GM18861 (cell line): Measurements from ENCODE around the gene BMP8B.
"Not testable (repeated sequence)": the region's sequence is repeated elsewhere in the genome, so short reads cannot be mapped to it uniquely, and the experiment has no call there.

Experiments used
- ATAC-seq: cut with Tn5 transposase; IDR thresholded peaks from one replicate; pipeline ENCODE4 v1.9.1; 2021; ENCODE audit not compliant: unreplicated experiment

BMP8B gene

DNA sequence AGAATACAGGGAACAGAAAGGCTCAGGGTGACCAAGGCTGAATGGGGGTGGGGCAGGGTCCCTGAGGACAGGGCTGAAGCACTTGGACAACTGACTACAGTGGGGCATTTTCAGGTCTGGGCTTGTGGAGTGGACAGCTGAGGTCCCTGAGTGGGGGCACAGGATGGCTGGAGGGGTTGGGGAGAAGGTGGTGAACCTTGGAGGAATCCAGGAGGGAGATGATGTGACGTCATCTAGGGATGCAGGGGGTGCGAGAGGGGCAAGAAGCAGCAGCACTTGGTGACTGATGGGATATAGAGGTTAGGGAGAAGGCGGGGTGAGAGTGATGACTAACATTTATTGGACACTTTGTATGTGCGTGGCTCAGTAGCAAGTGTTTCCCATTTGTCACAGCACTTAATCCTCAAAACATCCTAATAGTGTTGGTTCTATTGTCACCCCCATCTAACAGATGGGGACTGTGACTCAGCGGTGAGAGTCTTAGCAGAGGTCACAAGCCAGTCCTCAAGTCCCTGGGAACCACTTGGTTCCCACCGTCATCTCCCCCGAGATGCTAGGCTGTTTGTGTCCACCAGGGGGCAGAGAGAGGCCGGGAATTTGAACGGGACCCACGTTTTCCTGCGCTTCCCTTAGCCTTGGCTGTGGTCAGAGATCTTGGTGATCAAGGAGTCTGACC, 27.9 kb upstream of the BMP8B start:
- ATAC-seq: peak; percentile 32

DNA sequence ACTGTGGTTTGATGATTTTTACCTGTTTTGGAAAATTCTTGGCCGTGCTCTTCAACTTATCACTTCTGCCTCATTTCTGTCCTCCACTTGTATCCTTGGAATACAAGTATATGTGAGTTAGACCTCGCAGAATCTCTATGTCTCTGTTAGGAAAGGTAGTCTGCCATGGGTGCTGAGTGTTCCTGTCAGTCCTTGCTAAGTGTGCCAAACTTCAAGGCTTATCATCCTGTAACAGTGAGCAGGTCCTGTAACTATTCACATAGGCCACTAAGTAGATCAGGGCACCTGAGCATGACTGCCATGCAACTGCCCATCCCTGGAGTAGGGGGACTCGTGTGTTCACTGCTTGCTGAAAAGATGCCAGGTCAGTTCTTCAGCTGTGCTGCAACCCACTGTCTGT, 24.2 kb upstream of the BMP8B start:
- ATAC-seq: no peak

DNA sequence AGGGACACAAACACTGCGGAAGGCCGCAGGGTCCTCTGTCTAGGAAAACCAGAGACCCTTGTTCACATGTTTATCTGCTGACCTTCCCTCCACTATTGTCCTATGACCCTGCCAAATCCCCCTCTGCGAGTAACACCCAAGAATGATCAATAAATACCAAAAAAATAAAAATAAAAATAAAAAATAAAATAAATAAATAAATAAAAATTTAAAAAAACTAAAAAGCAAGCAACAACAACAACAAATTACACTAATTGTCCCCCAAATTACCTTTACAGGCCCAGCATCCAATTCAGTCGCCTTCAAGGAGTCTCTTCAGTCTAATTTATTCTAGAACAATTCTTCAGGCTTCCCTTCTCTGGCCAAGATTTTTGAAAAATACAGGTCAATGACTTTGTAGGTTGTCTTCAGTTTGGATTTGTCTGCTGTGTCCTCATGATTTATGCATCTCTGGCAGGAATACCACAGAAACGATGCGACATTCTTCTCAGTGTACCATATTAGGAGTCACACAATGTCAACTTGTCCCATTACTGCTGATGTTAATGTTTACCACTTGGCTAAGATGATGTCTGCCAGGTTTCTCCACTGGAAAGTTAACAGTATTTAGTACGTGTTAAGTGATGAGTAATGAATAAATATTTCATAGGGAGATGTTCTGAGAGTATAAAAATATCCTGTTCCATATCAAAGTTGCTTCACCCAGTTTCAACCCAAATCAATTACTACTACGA, 20.3 kb upstream of the BMP8B start:
- no peak for ATAC-seq

DNA sequence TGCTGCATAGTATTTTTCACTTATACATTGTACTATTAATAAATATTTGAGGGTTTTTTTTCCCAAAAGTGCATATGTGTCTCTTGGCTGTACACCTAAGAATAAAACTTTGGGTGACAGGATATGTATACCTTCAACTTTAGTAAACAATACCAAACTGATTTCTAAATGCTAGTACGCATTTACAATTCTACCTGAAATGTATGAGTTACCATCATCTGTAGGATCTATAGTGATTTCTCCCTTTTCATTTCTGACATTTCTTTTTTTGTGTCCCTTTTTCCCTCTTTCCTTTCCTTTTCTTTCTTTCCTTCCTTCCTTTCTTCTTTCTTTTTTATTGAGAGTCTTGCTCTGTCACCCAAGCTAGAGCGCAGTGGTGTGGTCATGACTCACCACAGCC, 16.7 kb upstream of the BMP8B start:
- ATAC-seq: no peak

DNA sequence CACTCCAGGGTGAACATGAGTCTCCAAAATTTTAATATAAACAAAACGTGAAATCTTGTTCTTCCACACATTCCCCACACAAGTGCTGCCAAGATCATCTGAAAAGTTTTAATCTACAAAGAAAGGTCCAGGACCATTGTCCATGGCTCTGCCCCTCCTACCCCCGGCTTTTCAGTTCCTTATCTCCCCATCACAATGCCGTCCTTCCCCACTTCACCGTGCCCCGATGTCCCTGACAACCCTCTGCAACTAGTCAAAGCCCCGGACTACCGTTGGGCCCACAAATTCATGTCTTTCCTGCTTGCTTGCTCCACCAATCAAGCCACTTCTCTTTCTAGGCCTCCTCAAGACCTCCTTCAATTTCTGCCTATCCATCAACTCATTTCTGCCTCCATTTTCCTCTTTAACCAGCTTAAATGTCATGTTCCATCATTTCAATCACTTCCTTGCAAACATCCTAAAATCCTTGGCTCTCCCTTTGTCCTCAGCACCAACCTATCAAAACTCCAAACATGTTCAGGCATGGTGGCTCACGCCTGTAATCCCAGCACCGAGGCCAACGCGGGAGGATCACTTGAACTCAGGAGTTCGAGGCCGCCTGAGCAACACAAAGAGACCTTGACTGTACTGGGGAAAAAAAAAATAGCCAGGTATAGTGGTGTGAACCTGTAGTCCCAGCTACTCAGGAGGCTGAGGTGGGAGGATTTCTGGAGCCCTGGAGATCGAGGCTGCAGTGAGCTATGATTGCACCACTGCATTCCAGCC, 14.0 kb upstream of the BMP8B start:
- ATAC-seq: no peak

DNA sequence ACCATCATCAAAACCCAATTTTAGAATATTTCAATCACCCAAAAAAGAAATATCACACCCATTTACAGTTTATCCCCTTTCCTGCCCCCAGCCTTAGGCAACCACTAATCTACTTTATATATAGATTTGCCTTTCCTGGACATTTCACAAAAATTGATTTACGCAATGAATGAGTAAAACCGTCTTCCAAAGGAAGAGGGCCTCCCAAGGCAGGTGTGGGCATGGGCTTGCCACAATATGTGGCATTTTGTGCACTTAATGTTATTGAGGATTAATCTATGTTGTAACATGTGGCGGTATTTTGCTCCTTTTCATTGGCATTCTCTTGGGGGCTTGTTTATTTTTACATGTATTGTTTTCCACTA, 11.8 kb upstream of the BMP8B start:
- ATAC-seq: no peak

DNA sequence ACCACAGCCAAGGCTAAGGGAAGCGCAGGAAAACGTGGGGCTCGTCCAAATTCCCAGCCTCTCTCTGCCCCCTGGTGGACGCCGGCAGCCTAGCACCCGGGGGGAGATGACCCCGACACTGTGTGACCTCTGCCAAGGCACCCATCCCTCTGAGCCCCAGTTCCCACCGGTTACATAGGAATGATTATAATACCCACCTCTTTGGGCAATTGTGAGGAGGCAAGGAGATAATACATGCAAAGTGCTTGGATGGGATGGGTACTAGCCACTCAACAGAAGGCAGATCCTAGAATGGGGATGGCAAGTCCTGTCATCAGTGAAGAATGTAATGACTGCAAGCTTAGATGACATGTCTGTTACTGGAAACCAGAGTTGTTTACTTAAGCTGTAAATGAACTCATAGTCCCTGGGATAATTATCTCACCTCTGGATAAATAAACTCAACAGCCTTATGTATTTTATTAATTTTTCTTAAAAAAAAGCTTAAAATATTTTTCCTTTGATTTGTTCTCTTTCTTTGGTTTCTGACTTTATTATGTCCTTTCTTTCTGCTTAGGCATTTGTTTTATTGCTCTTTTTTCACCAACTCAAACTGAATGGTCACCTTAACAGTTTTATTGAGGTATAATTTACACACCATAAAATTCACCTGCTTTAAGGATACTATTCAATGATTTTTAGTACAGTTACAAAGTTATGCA, 11.3 kb upstream of the BMP8B start:
- ATAC-seq: peak; percentile 40

DNA sequence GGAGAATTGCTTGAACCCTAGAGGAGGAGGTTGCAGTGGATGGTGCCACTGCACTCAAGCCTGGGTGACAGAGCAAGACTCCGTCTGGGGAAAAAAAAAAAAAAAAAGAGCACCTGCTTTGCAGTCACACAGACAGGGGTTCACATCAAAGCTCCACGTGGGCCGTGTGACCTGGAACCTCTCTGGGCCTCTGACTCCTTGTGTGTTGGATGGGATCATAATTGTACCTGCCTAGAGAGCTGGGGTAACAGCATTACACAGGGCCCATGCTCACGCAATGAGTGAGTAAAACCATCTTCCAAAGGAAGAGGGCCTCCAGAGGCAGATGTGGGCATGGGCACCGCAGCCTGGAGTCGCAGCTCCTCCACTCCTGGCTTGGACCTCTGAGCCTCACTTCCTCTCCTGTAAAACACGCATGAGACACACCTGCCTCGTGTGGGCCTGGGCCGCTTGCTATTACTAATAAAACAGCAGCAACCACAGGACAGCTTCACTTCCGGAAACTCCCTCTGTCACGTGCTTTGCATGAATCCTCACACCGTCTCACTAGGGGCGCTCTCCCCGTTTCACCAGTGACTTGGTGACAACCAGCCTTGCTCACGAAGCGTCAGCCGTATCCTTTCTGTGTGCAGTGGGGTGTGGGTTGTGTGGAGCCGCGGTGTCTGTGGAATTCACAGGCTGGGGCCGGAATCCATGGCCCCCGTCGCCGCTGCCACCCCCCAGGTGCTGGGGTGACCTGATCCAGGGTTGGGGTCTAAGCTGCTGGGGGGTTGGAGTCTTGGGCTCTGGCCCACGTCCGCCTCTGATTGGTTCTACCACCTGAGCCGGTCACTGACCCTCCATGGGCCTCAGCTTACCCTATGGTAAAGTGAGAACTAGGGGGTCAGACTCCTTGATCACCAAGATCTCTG, 10.4 kb upstream of the BMP8B start:
- ATAC-seq: peak; percentile 89

DNA sequence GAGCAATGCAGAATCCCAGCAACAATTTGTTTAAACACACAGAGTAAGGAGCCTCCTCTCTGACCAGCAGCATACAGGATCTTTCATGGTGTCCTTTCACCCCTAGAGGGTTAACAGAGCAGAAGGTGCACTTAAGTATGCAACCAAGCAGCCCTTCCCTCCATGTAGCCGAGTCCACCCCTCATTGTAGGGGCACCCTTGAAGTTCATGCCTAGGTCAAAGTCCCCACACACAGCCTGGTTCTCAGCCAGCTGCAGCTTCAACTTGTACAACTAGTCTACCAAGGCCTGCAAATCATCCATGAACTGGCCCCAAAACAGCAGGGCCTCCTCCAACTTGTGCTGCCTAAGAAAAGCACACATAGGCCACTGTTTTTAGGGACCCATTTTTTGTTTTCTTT, 7.0 kb upstream of the BMP8B start:
- ATAC-seq: no peak

DNA sequence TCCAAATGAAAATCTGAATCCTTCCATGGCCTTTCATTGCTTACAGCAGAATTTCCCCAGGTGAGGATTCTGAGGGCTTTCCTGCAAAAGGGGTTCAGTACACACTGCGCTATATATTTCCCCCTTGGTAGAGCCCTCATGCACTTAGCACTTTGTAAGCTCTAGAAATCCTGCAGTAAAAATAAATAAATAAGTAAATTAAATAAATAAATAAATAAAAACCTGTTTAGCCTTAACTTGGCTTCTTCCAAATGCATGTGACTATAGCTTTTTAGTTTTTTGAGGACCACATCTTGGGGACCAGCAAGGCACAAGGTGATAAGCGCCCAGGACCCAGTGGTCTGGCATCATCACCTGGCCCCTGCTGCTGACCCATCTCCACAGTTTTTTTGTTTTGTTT, 3.2 kb upstream of the BMP8B start:
- ATAC-seq: no peak

DNA sequence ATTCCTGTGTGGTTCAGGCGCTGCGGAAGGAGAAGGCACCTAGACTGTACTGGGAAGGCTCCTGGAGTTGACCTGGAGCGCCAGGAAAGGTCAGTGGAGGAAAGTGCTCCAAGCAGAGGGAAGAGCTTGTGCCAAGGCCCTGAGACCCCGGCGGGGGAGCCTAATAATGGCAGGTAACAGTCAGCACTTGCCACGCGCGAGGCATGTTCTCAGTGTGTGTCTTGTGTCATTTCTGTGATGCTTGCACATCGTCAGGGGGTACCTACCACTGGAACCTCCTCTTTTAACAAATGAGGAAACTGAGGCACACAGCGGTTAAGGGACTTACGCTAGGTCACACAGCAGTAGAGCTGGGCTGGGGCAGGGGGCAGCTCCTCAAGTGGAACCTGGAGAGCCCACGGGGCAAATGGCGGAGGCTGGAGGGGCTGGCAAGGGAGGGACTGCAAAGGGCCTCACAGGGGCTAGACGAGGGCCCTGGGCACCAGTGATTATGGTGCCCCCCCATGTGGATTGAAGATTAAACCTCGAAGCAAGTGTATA, 976 bp upstream of the BMP8B start:
- ATAC-seq: no peak

DNA sequence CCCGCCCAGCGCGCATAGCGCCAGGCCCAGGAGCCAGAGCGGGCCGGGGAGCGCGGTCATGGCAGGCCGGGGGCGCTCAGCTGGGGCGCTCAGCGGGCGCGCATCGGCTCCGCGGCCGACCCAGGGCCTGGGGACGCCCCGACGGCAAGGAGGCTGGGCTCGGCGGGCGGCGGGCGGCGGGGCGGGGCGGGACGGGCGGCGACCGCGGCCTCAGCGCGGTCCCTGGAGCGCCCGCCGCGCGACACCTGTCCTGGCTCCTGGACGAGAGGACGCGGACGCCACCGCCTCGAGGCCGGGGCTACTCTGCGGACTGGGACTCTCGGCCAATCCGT, 273 bp downstream of the BMP8B start:
- ATAC-seq: no peak

DNA sequence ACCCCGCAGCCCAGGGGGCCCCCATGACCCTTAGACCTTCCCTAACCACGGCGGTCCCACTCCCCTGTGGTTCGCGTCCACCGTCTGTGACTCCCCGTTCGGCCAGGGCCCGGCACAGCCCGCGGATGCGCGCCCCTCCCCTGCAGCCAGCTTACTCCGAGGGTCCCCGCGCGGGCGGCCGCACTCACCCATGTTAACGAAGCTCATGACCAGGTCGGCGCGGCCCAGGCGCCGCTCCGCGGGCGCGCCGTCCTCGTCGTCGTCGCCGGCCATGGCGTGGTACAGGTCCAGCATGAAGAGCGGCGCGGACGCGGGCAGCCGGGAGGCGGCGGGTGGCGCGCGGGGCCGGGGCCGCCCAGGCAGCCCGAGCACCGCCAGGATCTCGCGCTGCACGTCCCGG, 701 bp downstream of the BMP8B start:
- not testable (repeated sequence) for ATAC-seq

DNA sequence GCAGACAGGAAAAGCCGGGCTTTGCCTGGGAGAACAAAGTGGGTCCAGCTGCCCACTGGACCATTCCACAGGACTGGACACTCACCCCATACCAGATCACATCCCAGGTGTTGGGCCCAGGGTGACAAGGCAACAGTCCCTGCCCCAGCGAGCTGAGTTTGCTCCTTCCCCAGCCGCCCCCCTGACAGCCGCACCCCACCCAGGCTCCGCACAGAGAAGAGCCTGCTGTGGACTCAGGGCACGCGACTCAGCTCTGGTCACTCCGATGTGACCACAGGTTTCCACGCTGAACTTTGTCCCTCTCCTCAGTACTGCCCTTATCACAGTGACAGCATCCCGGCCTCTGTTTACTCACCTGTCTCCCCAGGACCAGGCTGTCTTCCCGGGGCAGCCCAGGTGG, 1.2 kb downstream of the BMP8B start:
- ATAC-seq: no peak

DNA sequence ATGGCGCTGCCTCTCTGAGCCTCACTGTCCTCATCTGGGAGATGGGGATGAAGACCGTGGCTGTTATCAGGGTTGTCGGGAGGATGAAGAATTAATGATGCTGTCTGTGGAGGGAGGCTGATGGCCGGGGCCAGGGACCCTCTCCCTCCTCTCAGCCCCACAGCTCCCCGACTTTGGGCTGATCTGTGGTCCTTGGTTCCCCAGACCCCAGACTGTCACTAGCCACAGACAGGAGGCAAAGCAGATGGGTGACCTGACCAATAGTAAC, 1.6 kb downstream of the BMP8B start:
- ATAC-seq: not testable (repeated sequence)

DNA sequence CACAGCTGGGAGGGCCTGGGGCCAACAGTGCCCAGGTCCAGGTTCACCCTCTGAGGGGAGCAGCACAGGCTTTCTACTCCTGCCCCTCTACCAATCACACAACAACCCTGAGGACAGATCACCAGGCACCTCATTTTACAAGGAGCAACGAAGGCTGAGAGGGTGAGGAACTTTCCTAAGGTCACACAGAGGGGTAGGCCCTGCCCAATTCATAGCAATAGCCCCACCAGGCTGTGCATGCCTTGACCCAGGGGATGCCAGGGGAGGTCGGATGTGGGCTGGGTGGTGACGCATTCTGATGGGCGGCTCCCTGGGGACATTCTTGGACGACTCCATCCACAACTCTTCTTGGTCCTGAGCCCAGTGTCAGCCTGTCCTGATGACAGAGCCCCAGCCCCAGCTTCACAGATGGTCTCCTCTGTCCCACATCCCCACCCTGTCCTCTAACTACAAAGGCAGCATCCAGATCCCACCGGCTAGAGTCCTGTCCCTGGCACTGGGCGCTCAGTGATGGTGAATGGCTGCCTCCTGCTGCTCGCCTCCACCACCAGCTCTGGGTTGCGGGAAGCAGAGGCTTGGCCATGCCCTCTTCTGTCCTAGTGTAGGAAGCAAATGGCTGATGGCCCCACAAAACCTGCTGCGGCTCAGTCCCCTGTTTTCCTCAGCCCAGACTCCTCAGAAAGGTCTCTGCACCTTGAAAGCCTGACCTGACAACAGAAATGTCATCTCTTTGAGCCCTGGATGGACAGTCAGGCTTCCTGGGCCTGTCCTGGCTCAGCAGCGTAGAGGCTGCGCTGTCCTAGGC, 2.2 kb downstream of the BMP8B start:
- ATAC-seq: not testable (repeated sequence)

DNA sequence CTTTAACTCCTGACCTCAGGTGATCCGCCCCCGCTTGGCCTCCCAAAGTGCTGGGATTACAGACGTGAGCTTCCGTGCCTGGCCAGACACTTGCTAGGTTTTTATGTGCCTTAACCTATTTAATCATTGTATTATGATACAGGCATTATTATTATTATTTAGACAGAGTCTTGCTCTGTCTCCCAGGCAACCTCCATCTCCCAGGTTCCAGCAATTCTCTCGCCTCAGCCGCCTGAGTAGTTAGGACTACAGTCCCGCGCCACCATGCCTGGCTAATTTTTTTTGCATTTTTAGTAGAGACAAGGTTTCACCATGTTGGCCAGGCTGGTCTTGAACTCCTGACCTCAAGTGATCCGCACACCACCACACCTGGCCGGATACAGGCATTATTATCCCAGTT, 6.0 kb downstream of the BMP8B start:
- not testable (repeated sequence) for ATAC-seq

DNA sequence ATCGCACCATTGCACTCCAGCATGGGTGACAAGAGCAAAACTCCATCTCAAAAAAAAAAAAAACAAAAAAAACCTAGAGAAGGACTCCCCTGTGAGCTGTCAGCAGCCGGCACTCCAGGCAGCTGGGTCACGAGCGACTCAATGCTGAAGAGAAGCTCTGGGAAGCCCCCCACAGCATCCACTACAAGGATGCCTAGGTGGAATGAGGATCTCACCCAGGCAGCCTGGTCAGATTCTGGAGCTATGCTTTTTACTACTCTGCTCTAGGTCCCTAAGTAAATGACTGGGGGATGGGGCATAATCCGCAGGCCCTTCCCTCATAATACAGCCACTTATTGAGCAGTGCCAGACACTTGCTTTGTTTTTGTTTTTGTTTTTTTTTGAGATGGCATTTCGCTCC, 6.6 kb downstream of the BMP8B start:
- no peak for ATAC-seq

DNA sequence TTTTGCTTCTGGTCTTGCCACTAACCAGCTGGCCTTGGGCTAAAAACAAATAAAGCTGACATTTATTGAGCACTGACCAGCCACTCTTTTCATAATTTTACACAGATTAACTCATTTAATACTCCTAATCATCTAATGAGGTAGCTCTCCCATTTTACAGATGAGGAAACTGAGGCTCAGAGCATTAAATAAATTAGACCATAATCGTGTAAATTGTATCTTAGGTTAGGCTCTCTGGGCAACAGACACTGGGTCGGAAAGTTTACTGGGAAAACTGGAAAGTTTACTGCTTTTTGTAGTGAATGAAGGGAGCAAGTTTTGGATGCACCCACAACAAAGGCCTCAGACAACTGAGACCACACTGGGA, 7.3 kb downstream of the BMP8B start:
- ATAC-seq: no peak

DNA sequence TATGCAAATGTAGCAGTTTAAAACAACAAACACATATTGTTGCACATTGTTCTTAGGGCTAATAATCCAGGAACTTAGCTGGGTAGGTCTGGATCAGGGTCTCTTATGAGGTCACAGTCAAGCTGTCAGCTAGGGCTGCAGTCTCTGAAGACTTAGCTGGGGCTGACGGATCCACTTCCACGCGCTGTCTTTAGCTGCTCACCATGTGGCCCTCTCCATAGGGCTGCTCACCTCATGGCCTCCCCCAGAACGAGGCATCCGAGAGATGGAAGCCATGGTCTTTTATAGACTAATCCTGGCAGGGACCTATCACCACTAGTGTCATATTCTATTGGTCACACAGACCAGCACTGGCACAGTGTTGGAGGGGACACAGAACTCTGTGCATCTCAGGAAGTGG, 8.8 kb downstream of the BMP8B start:
- ATAC-seq: no peak
